ENCODE results near the gene PDE4A. TPM values are rescaled to one million over a fixed set of nuclear protein-coding genes. Genes with fewer than 3 reads are reported as not detected.

PDE4A gene
- total and polyA plus RNA-seq, 2 experiments from 2014 or later, result 5.2 to 5.4 TPM

DNA sequence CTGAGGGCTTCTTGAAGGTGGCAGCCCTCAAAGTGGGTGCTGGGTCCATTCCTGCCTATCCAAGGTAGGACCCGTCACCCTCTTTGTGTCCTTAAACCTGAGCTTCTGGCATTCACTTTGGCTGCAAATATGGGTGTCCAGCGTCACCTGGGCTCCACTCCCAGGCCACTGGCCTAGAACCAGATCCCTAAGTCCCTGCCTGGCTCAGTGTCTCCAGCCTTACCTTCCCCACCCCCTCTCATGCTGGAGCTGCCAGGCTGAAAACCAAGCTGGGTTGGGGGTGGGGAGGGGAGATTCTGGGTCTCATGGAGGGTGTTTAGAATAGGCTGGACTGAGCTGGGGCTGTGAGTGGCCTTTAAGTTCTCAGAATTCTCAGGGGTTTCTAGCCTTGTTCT is 12.4 kb downstream of the PDE4A start:
- Mint-ChIP-seq H3K4me3 (peak overlapping the region; percentile 27; the same call in 2 of the 3 replicates), H3K9me3 (peaks cover 4% of the 10 kb centered on the region; the same call in 2 of the 3 replicates), H3K27me3 (ENCODE audit: insufficient read depth, low read depth, poor library complexity) (peaks cover 60% of the 10 kb centered on the region), H3K36me3 (ENCODE audit: low read depth) (peaks cover 4% of the 10 kb centered on the region; the same call in 2 of the 3 replicates), H3K4me1 (peaks cover 17% of the 10 kb centered on the region), H3K27ac (no peak overlapping the region)
- Histone ChIP-seq H3K9me2 (ENCODE audit: insufficient read depth) (no peaks in the 10 kb centered on the region), H3K79me2 (replicated peaks; ENCODE audit: insufficient read depth) (no peaks in the 10 kb centered on the region), H3K36me3 (ENCODE audit: insufficient read depth) (no peaks in the 10 kb centered on the region), H2AFZ (peak overlapping the region; percentile 66; the same call in 1 of the 2 replicates), H3K4me2 (peak overlapping the region; percentile 84), H3K4me1 (ENCODE audit: insufficient read depth) (peaks cover 7% of the 10 kb centered on the region; the same call in 1 of the 2 replicates), H4K20me1 (replicated peaks; ENCODE audit: insufficient read depth) (no peaks in the 10 kb centered on the region), H3K4me3 (peak overlapping the region; percentile 50; the same call in 1 of the 2 replicates), H3K27ac (ENCODE audit: low read depth) (no peak overlapping the region), H3F3A (replicated peaks; ENCODE audit: low read depth) (peaks cover 8% of the 10 kb centered on the region; the same call in 1 of the 2 replicates), H3K27me3 (ENCODE audit: insufficient read depth) (peaks cover 64% of the 10 kb centered on the region)
- ATAC-seq, result peak; percentile 15
- TF ChIP-seq ZNF114 (CRISPR knock-in tag; IDR thresholded peaks at IDR 0.05), result no peak
- TF ChIP-seq, protein P1, sequence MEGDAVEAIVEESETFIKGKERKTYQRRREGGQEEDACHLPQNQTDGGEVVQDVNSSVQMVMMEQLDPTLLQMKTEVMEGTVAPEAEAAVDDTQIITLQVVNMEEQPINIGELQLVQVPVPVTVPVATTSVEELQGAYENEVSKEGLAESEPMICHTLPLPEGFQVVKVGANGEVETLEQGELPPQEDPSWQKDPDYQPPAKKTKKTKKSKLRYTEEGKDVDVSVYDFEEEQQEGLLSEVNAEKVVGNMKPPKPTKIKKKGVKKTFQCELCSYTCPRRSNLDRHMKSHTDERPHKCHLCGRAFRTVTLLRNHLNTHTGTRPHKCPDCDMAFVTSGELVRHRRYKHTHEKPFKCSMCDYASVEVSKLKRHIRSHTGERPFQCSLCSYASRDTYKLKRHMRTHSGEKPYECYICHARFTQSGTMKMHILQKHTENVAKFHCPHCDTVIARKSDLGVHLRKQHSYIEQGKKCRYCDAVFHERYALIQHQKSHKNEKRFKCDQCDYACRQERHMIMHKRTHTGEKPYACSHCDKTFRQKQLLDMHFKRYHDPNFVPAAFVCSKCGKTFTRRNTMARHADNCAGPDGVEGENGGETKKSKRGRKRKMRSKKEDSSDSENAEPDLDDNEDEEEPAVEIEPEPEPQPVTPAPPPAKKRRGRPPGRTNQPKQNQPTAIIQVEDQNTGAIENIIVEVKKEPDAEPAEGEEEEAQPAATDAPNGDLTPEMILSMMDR (conservative IDR thresholded peaks at IDR 0.05; ENCODE audit: low read depth in 2 of 2), result no peak
- TF ChIP-seq, protein P2, sequence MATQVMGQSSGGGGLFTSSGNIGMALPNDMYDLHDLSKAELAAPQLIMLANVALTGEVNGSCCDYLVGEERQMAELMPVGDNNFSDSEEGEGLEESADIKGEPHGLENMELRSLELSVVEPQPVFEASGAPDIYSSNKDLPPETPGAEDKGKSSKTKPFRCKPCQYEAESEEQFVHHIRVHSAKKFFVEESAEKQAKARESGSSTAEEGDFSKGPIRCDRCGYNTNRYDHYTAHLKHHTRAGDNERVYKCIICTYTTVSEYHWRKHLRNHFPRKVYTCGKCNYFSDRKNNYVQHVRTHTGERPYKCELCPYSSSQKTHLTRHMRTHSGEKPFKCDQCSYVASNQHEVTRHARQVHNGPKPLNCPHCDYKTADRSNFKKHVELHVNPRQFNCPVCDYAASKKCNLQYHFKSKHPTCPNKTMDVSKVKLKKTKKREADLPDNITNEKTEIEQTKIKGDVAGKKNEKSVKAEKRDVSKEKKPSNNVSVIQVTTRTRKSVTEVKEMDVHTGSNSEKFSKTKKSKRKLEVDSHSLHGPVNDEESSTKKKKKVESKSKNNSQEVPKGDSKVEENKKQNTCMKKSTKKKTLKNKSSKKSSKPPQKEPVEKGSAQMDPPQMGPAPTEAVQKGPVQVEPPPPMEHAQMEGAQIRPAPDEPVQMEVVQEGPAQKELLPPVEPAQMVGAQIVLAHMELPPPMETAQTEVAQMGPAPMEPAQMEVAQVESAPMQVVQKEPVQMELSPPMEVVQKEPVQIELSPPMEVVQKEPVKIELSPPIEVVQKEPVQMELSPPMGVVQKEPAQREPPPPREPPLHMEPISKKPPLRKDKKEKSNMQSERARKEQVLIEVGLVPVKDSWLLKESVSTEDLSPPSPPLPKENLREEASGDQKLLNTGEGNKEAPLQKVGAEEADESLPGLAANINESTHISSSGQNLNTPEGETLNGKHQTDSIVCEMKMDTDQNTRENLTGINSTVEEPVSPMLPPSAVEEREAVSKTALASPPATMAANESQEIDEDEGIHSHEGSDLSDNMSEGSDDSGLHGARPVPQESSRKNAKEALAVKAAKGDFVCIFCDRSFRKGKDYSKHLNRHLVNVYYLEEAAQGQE (IDR thresholded peaks at IDR 0.05; ENCODE audit: unreplicated experiment), result no peak
- TF ChIP-seq, protein P3, sequence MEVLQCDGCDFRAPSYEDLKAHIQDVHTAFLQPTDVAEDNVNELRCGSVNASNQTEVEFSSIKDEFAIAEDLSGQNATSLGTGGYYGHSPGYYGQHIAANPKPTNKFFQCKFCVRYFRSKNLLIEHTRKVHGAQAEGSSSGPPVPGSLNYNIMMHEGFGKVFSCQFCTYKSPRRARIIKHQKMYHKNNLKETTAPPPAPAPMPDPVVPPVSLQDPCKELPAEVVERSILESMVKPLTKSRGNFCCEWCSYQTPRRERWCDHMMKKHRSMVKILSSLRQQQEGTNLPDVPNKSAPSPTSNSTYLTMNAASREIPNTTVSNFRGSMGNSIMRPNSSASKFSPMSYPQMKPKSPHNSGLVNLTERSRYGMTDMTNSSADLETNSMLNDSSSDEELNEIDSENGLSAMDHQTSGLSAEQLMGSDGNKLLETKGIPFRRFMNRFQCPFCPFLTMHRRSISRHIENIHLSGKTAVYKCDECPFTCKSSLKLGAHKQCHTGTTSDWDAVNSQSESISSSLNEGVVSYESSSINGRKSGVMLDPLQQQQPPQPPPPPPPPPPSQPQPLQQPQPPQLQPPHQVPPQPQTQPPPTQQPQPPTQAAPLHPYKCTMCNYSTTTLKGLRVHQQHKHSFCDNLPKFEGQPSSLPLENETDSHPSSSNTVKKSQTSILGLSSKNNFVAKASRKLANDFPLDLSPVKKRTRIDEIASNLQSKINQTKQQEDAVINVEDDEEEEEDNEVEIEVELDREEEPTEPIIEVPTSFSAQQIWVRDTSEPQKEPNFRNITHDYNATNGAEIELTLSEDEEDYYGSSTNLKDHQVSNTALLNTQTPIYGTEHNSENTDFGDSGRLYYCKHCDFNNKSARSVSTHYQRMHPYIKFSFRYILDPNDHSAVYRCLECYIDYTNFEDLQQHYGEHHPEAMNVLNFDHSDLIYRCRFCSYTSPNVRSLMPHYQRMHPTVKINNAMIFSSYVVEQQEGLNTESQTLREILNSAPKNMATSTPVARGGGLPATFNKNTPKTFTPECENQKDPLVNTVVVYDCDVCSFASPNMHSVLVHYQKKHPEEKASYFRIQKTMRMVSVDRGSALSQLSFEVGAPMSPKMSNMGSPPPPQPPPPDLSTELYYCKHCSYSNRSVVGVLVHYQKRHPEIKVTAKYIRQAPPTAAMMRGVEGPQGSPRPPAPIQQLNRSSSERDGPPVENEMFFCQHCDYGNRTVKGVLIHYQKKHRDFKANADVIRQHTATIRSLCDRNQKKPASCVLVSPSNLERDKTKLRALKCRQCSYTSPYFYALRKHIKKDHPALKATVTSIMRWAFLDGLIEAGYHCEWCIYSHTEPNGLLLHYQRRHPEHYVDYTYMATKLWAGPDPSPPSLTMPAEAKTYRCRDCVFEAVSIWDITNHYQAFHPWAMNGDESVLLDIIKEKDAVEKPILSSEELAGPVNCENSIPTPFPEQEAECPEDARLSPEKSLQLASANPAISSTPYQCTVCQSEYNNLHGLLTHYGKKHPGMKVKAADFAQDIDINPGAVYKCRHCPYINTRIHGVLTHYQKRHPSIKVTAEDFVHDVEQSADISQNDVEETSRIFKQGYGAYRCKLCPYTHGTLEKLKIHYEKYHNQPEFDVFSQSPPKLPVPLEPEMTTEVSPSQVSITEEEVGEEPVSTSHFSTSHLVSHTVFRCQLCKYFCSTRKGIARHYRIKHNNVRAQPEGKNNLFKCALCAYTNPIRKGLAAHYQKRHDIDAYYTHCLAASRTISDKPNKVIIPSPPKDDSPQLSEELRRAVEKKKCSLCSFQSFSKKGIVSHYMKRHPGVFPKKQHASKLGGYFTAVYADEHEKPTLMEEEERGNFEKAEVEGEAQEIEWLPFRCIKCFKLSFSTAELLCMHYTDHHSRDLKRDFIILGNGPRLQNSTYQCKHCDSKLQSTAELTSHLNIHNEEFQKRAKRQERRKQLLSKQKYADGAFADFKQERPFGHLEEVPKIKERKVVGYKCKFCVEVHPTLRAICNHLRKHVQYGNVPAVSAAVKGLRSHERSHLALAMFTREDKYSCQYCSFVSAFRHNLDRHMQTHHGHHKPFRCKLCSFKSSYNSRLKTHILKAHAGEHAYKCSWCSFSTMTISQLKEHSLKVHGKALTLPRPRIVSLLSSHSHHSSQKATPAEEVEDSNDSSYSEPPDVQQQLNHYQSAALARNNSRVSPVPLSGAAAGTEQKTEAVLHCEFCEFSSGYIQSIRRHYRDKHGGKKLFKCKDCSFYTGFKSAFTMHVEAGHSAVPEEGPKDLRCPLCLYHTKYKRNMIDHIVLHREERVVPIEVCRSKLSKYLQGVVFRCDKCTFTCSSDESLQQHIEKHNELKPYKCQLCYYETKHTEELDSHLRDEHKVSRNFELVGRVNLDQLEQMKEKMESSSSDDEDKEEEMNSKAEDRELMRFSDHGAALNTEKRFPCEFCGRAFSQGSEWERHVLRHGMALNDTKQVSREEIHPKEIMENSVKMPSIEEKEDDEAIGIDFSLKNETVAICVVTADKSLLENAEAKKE (CRISPR knock-in tag; IDR thresholded peaks at IDR 0.05), result no peak
- no peak for TF ChIP-seq NANOG (IDR thresholded peaks at IDR 0.05; ENCODE audit: borderline replicate concordance)
- TF ChIP-seq POLR2AphosphoS5 (IDR thresholded peaks at IDR 0.05; ENCODE audit: low read depth), result no peak
- TF ChIP-seq STAT1 (IDR thresholded peaks at IDR 0.05; ENCODE audit: unreplicated experiment), result no peak
- no peak for TF ChIP-seq EZH2 (IDR thresholded peaks at IDR 0.05; ENCODE audit: low read depth, unreplicated experiment)
- TF ChIP-seq, protein P4, sequence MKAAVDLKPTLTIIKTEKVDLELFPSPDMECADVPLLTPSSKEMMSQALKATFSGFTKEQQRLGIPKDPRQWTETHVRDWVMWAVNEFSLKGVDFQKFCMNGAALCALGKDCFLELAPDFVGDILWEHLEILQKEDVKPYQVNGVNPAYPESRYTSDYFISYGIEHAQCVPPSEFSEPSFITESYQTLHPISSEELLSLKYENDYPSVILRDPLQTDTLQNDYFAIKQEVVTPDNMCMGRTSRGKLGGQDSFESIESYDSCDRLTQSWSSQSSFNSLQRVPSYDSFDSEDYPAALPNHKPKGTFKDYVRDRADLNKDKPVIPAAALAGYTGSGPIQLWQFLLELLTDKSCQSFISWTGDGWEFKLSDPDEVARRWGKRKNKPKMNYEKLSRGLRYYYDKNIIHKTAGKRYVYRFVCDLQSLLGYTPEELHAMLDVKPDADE (IDR thresholded peaks at IDR 0.05), result no peak
- no peak for TF ChIP-seq CREB1 (CRISPR knock-in tag; IDR thresholded peaks at IDR 0.05; ENCODE audit: low read depth)
- no peak for TF ChIP-seq ZNF331 (CRISPR knock-in tag; IDR thresholded peaks at IDR 0.05; ENCODE audit: low read depth)
- TF ChIP-seq JUNB (IDR thresholded peaks at IDR 0.05; ENCODE audit: unreplicated experiment), result no peak
- no peak for TF ChIP-seq EZH2phosphoT487 (IDR thresholded peaks at IDR 0.05; ENCODE audit: unreplicated experiment)
- peak; percentile 27 for DNase-seq (ENCODE audit: low spot score)

All from GM23338 (cell line).